PC-3 (cell line): ENCODE measurements around the gene ADCY3. TPM values are rescaled to one million over a fixed set of nuclear protein-coding genes. Genes with fewer than 3 reads are reported as not detected.

Experiments
- ATAC-seq: fragments of 200-7000 bp; cut with Tn5 transposase; 2 replicates; pipeline ENCODE4 v1.9.1; 2020; ENCODE audit warnings: mild to moderate bottlenecking, moderate library complexity
- BruUV-seq: library from RNA; stranded (reverse); fragments of 400-500 nt; replicated peaks from 2 replicates; lab custom pipeline; 2021; lab: Mats Ljungman, UMichigan
- CTCF ChIA-PET: fragments of 300-600 bp; sonication (Branson Sonifier 250); formaldehyde crosslinking; loops from one replicate; lab custom pipeline; 2022; ENCODE audit warnings: antibody characterized with exemption; lab: Charles Lee
- POLR2A ChIA-PET: fragments of 300-600 bp; sonication (Branson Sonifier 250); formaldehyde crosslinking; loops from one replicate; lab custom pipeline; 2022; ENCODE audit warnings: antibody characterized with exemption; ENCODE audit not compliant: unreplicated experiment; lab: Charles Lee
- DNase-seq: peaks from one replicate; pipeline ENCODE4 v3.0.0-alpha.2; 2015
- H2AFZ ChIP-seq: fragments of 300-600 bp; sonication (generic); 2 replicates; pipeline ENCODE4 v1.6.0; 2016; ENCODE audit warnings: antibody characterized with exemption, low read length
- H3F3A ChIP-seq: fragments of 300-600 bp; sonication (generic); one replicate; pipeline ENCODE4 v1.6.0; 2017; ENCODE audit warnings: antibody characterized with exemption, low read length, control low read depth, mild to moderate bottlenecking; ENCODE audit not compliant: unreplicated experiment
- H3K27ac ChIP-seq: fragments of 300-600 bp; sonication (generic); 2 replicates; pipeline ENCODE4 v1.5.1; 2016; ENCODE audit warnings: mild to moderate bottlenecking, low read length
- H3K27me3 ChIP-seq: fragments of 300-600 bp; sonication (generic); 2 replicates; pipeline ENCODE4 v1.6.1; 2016; ENCODE audit warnings: low read length, mixed read lengths
- H3K36me3 ChIP-seq: fragments of 300-600 bp; sonication (generic); 2 replicates; pipeline ENCODE4 v1.6.1; 2016; ENCODE audit warnings: low read depth, mixed run types, low read length, mixed read lengths
- H3K4me1 ChIP-seq: fragments of 300-600 bp; sonication (generic); 2 replicates; pipeline ENCODE4 v1.5.1; 2016; ENCODE audit warnings: low read length; ENCODE audit not compliant: insufficient read depth
- H3K4me2 ChIP-seq: fragments of 300-600 bp; sonication (generic); 2 replicates; pipeline ENCODE4 v1.6.0; 2016; ENCODE audit warnings: low read length
- H3K4me3 ChIP-seq: fragments of 300-600 bp; sonication (generic); 2 replicates; pipeline ENCODE4 v1.5.1; 2016; ENCODE audit warnings: mild to moderate bottlenecking, low read length, mixed read lengths
- H3K79me2 ChIP-seq: fragments of 300-600 bp; sonication (generic); 2 replicates; pipeline ENCODE4 v1.6.1; 2017; ENCODE audit warnings: low read length, mixed read lengths
- H3K9ac ChIP-seq: fragments of 300-600 bp; sonication (generic); 2 replicates; pipeline ENCODE4 v1.6.0; 2016; ENCODE audit warnings: mild to moderate bottlenecking, low read length
- H3K9me2 ChIP-seq: fragments of 300-600 bp; sonication (generic); replicated peaks from 2 replicates; pipeline ENCODE4 v1.6.1; 2016; ENCODE audit warnings: mixed run types, low read length, mixed read lengths
- H3K9me3 ChIP-seq: fragments of 300-600 bp; sonication (generic); 2 replicates; pipeline ENCODE4 v1.6.1; 2016; ENCODE audit warnings: low read length, mixed read lengths
- H4K20me1 ChIP-seq: fragments of 300-600 bp; sonication (generic); 2 replicates; pipeline ENCODE4 v1.6.1; 2016; ENCODE audit warnings: low read length, mixed read lengths
- CTCF ChIP-seq: fragments of 300-600 bp; sonication (generic); conservative IDR thresholded peaks from 2 replicates; pipeline ENCODE4 v1.5.1; 2017; ENCODE audit warnings: antibody characterized with exemption, low read depth, mild to moderate bottlenecking, low read length
- EZH2 ChIP-seq: fragments of 300-600 bp; sonication (generic); IDR thresholded peaks from one replicate; pipeline ENCODE4 v1.6.1; 2017; ENCODE audit warnings: antibody characterized with exemption, mild to moderate bottlenecking, low read length; ENCODE audit not compliant: unreplicated experiment
- EZH2phosphoT487 ChIP-seq: fragments of 300-600 bp; sonication (generic); IDR thresholded peaks from 2 replicates; pipeline ENCODE4 v1.6.1; 2018; ENCODE audit warnings: mild to moderate bottlenecking, antibody characterized with exemption, low read length, borderline replicate concordance
- intact Hi-C: fragments of 100-400 bp; cut with micrococcal nuclease; formaldehyde crosslinking; loops from 2 replicates; pipeline ENCODE4 v1.9.0; 2023
- total RNA-seq: library from RNA; depleted of rRNA; stranded (reverse); fragments of >200 nt; gene quantifications from 2 replicates; pipeline ENCODE4 v1.2.3, GENCODE V29; 2014

ADCY3 gene
- total RNA-seq, 1 experiment from 2014 or later = 52.0 TPM

DNA sequence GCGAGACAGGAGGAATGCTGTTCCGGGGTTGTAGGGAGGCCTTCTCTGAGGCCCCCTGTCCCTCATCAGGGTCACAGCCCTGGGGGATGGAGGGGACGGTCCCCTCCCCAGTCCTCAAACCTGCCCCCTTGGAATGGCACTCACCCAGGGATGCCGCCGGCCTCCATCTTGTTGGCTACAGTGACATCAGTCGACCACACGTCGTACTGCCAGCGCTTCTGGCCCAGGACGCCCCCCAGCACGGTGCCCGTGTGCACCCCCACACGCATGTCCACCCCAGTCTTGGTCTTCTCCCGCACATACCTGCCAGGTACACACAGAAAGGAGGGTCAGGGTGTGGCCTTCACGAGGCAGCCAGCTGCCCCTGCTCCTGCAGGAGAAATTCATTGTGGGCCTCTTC lies 80.3 kb downstream of the ADCY3 start:
- Histone ChIP-seq H3K27ac (no peak overlapping the region), H3K9me2 (no peaks in the 10 kb centered on the region), H2AFZ (no peak overlapping the region), H3K9me3 (no peaks in the 10 kb centered on the region), H3K9ac (no peak overlapping the region), H3F3A (no peaks in the 10 kb centered on the region), H3K4me2 (no peak overlapping the region), H3K79me2 (no peaks in the 10 kb centered on the region), H3K36me3 (no peaks in the 10 kb centered on the region), H4K20me1 (no peaks in the 10 kb centered on the region), H3K4me3 (no peak overlapping the region), H3K4me1 (no peaks in the 10 kb centered on the region), H3K27me3 (no peaks in the 10 kb centered on the region)
- TF ChIP-seq EZH2 = no peak
- TF ChIP-seq EZH2phosphoT487 = no peak
- TF ChIP-seq CTCF = no peak
- DNase-seq (no peak), ATAC-seq (no peak)
- POLR2A ChIA-PET = no interaction called here
- BruUV-seq = no TSS peak
- intact Hi-C loops = no loop called here
- CTCF ChIA-PET = no interaction called here

- H3K4me1 ChIP-seq = no peaks in the 10 kb centered on the region
- H3K9ac ChIP-seq = no peak overlapping the region
- no peaks in the 10 kb centered on the region for H3K9me2 ChIP-seq
- no peak overlapping the region for H3K27ac ChIP-seq
- BruUV-seq = no TSS peak
- intact Hi-C loops = no loop called here
- H3K79me2 ChIP-seq = no peaks in the 10 kb centered on the region
- H4K20me1 ChIP-seq = no peaks in the 10 kb centered on the region
- ChIA-PET POLR2A (no interaction called here), CTCF (no interaction called here)
- no peak overlapping the region for H3K4me3 ChIP-seq
- TF ChIP-seq EZH2phosphoT487 (no peak), EZH2 (no peak), CTCF (no peak)
- H2AFZ ChIP-seq = no peak overlapping the region
- ATAC-seq = no peak
- H3K27me3 ChIP-seq = no peaks in the 10 kb centered on the region
- H3K4me2 ChIP-seq = no peak overlapping the region
- no peaks in the 10 kb centered on the region for H3K36me3 ChIP-seq
- no peaks in the 10 kb centered on the region for H3K9me3 ChIP-seq
- no peak for DNase-seq
- no peaks in the 10 kb centered on the region for H3F3A ChIP-seq
These were observed 81.5 kb downstream of the ADCY3 start for GRCh38 chr2:24838541-24838940.

GRCh38 chr2:24837996-24838513 lies 82.0 kb downstream of the ADCY3 start:
- intact Hi-C loops = no loop called here
- Histone ChIP-seq H4K20me1 (no peaks in the 10 kb centered on the region), H3K4me2 (no peak overlapping the region), H3K79me2 (no peaks in the 10 kb centered on the region), H2AFZ (no peak overlapping the region), H3K27me3 (no peaks in the 10 kb centered on the region), H3K9me2 (no peaks in the 10 kb centered on the region), H3K4me1 (no peaks in the 10 kb centered on the region), H3K36me3 (no peaks in the 10 kb centered on the region), H3K9ac (no peak overlapping the region), H3K9me3 (no peaks in the 10 kb centered on the region), H3K27ac (no peak overlapping the region), H3F3A (no peaks in the 10 kb centered on the region), H3K4me3 (no peak overlapping the region)
- BruUV-seq = no TSS peak
- DNase-seq = no peak
- TF ChIP-seq EZH2 = no peak
- TF ChIP-seq EZH2phosphoT487 = no peak
- no peak for TF ChIP-seq CTCF
- ChIA-PET CTCF (no interaction called here), POLR2A (no interaction called here)
- ATAC-seq = no peak
